NCI-H774 (cell line): ENCODE results near the gene LRP5.
"Not testable (repeated sequence)": the region's sequence is repeated elsewhere in the genome, so short reads cannot be mapped to it uniquely, and the experiment has no call there.

Experiments
- DNase-seq: peaks from one replicate; lab custom pipeline; 2025; lab: John Stamatoyannopoulos, UW

LRP5 gene

GRCh38 chr11:68329536-68329935 is 17.1 kb downstream of the LRP5 start:
- DNase-seq, result no peak

- no peak for DNase-seq
Measured at GRCh38 chr11:68329978-68330699, 17.7 kb downstream of the LRP5 start.

- no peak for DNase-seq
Measured at GRCh38 chr11:68330700-68331337, 18.4 kb downstream of the LRP5 start.

GRCh38 chr11:68331338-68331947 is 19.1 kb downstream of the LRP5 start:
- no peak for DNase-seq

- no peak for DNase-seq
Measured at GRCh38 chr11:68332186-68332585, 19.8 kb downstream of the LRP5 start.

GRCh38 chr11:68333173-68333572 is 20.8 kb downstream of the LRP5 start:
- no peak for DNase-seq

- no peak for DNase-seq
Measured at GRCh38 chr11:68334923-68335322, 22.5 kb downstream of the LRP5 start.

- DNase-seq, result no peak
Measured at GRCh38 chr11:68335683-68336082, 23.3 kb downstream of the LRP5 start.

GRCh38 chr11:68336716-68337115 is 24.3 kb downstream of the LRP5 start:
- DNase-seq, result no peak

GRCh38 chr11:68337399-68337835 is 25.0 kb downstream of the LRP5 start:
- DNase-seq, result no peak

GRCh38 chr11:68338051-68338780 is 25.8 kb downstream of the LRP5 start:
- no peak for DNase-seq

- DNase-seq, result no peak
Measured at GRCh38 chr11:68340003-68340767, 27.8 kb downstream of the LRP5 start.

- DNase-seq, result no peak
Measured at GRCh38 chr11:68340784-68341556, 28.6 kb downstream of the LRP5 start.

GRCh38 chr11:68341557-68342458 is 29.4 kb downstream of the LRP5 start:
- no peak for DNase-seq

- DNase-seq, result no peak
Measured at GRCh38 chr11:68342459-68343158, 30.2 kb downstream of the LRP5 start.

- no peak for DNase-seq
Measured at GRCh38 chr11:68343761-68344256, 31.4 kb downstream of the LRP5 start.

- not testable (repeated sequence) for DNase-seq
Measured at GRCh38 chr11:68344821-68345220, 32.4 kb downstream of the LRP5 start.

GRCh38 chr11:68345776-68346461 is 33.5 kb downstream of the LRP5 start:
- DNase-seq, result no peak

GRCh38 chr11:68346462-68346790 is 34.0 kb downstream of the LRP5 start:
- no peak for DNase-seq
